Esophagus squamous epithelium (tissue), 4 donors: ENCODE measurements around the gene SUSD1.

Experiments
- CTCF ChIP-seq, 6 experiments: fragments of 450-650 bp in 4 of 6; fragments of 200-600 bp in 2 of 6; sonication (generic) in 2 of 6; IDR thresholded peaks; one replicate each; pipeline ENCODE4 v1.5.1; 2016 to 2019; ENCODE audit warnings: antibody characterized with exemption in 6 of 6, mild to moderate bottlenecking in 4 of 6, moderate library complexity in 4 of 6
- POLR2A ChIP-seq, 4 donors: fragments of 450-650 bp; IDR thresholded peaks; one replicate each; pipeline ENCODE4 v1.6.1; 2017; ENCODE audit warnings: antibody characterized with exemption in 4 of 4, mild to moderate bottlenecking in 4 of 4, moderate library complexity in 3 of 4

- TF ChIP-seq CTCF (IDR thresholded peaks at IDR 0.05) (no peak), POLR2A (IDR thresholded peaks at IDR 0.05) (no peak)
Measured at GRCh38 chr9:112174222-112174964, 704 bp downstream of the SUSD1 start.
